ENCODE results near the gene SMOC1.

DNA sequence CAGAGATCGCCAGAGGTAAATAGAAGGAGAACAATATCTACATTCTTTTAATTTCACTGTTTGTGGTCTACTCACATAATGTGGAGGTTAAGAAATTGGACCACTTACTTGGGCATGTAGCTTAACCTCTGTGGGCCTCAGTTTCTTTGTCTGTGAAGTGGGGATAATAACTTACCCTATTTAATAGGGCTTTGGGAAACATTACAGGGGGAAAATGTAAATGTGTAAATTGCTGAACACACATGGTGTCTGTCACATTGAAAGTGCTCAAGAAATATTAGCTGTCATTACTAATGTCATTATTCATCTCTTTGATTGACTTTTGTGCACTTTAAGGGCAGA, 169.1 kb downstream of the SMOC1 start:
- TF ChIP-seq CTCF (IDR thresholded peaks at IDR 0.05) (no peak), ZFX (IDR thresholded peaks at IDR 0.05; ENCODE audit: borderline replicate concordance) (no peak)
